PFSK-1 (cell line): ENCODE measurements around the gene APOA4.

Experiments
- REST ChIP-seq, 2 experiments: IDR thresholded peaks; 2 replicates each; pipeline versions ENCODE4 v1.6.1 to v1.8.0; 2011 to 2012; ENCODE audit warnings: low read depth in 2 of 2, low read length in 2 of 2, control low read depth in 1 of 2, inconsistent platforms in 1 of 2, mild to moderate bottlenecking in 1 of 2, moderate library complexity in 1 of 2; ENCODE audit not compliant: insufficient read depth in 1 of 2
- TAF1 ChIP-seq: IDR thresholded peaks from 2 replicates; pipeline ENCODE4 v1.6.1; 2012; ENCODE audit warnings: low read length, control low read depth, borderline replicate concordance; ENCODE audit not compliant: insufficient read depth

- TF ChIP-seq REST (IDR thresholded peaks at IDR 0.05; ENCODE audit: insufficient read depth in 1 of 2, low read depth in 2 of 2, low read length in 2 of 2) (no peak), TAF1 (no peak)
Measured at GRCh38 chr11:116870054-116870453, 47.0 kb upstream of the APOA4 start.
